Lower leg skin (tissue), 4 donors: ENCODE measurements around the gene WNT6. TPM values are rescaled to one million over a fixed set of nuclear protein-coding genes. Genes with fewer than 3 reads are reported as not detected.
A peak's percentile ranks its signal among the peaks of the same experiment; 100 is the strongest.

Experiments used
- DNase-seq, 2 donors: peaks; one replicate each; pipeline ENCODE4 v3.0.0-alpha.2; 2019; ENCODE audit warnings: low spot score in 2 of 2
- H3K4me3 ChIP-seq: fragments of 200-600 bp; sonication (generic); 2 replicates; pipeline ENCODE4 v1.5.1; 2017; ENCODE audit warnings: mild to moderate bottlenecking, low read depth; ENCODE audit not compliant: poor library complexity, severe bottlenecking
- POLR2A ChIP-seq, 2 donors: fragments of 450-650 bp; IDR thresholded peaks; one replicate each; pipeline ENCODE4 v1.6.1; 2016 to 2017; ENCODE audit warnings: antibody characterized with exemption in 2 of 2, mild to moderate bottlenecking in 1 of 2, moderate library complexity in 1 of 2
- WGBS, 2 donors: methylation state at CpG; one replicate each; pipeline ENCODE4 v1.1.5; 2018; 5-methylcytosine and 5-hydroxymethylcytosine counted together
- intact Hi-C: fragments of 100-400 bp; cut with DNase I; formaldehyde crosslinking; loops from one replicate; pipeline ENCODE4 v1.15.0; 2023; ENCODE audit warnings: low total_unique reads
- total RNA-seq, 4 donors: library from RNA; depleted of rRNA; stranded (reverse); fragments of >200 nt; gene quantifications; one replicate each; pipeline ENCODE4 v1.1.0, GENCODE V29; 2016
- TF ChIP-seq, protein P1 (sequence below), 3 donors: fragments of 450-650 bp; IDR thresholded peaks; one replicate each; pipeline ENCODE4 v1.5.1; 2016; ENCODE audit warnings: antibody characterized with exemption in 3 of 3, mild to moderate bottlenecking in 3 of 3, moderate library complexity in 2 of 3

The WNT6 gene
- total RNA-seq, 4 donors from 2014 or later, result 1.3 to 5.5 (median 3.7) TPM

DNA sequence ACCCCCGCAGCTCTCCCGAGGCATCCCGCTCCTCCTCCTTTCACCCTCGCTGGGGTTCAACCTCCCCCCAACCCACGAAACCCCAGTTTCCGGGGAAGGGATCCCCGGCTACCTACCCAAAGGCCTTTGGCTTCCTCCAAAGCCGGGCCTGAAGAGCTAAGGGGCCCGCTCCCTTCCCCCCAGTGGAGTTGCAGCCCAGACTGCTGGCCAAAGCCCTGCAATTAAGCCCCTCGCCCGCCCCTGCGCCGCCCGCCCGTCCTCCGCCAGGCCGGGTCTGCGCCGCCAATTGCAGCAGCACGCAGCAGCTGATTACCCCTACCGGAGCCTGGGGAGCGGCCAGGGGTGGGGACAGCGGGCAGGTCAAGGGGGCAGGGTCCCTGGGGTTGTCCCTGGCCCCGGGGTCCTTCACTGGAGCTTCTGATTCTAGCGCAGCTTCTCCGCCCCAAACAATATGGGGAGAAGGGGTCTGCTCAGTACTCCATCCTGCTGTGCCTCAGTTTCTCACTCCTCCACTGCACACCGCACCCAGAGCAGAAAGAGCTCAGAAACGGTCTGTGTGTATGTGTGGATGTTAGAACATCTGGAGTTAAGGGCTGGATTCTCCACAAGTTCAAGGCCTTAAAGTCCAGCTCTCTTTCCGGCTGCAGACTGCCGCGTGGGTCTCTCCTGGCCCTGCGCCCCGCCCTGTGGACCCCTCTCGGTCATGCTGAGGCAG lies 37.9 kb downstream of the WNT6 start:
- no peak for TF ChIP-seq POLR2A (IDR thresholded peaks at IDR 0.05)
- TF ChIP-seq, protein P1, sequence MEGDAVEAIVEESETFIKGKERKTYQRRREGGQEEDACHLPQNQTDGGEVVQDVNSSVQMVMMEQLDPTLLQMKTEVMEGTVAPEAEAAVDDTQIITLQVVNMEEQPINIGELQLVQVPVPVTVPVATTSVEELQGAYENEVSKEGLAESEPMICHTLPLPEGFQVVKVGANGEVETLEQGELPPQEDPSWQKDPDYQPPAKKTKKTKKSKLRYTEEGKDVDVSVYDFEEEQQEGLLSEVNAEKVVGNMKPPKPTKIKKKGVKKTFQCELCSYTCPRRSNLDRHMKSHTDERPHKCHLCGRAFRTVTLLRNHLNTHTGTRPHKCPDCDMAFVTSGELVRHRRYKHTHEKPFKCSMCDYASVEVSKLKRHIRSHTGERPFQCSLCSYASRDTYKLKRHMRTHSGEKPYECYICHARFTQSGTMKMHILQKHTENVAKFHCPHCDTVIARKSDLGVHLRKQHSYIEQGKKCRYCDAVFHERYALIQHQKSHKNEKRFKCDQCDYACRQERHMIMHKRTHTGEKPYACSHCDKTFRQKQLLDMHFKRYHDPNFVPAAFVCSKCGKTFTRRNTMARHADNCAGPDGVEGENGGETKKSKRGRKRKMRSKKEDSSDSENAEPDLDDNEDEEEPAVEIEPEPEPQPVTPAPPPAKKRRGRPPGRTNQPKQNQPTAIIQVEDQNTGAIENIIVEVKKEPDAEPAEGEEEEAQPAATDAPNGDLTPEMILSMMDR (IDR thresholded peaks at IDR 0.05), result no peak
- peak in 1 of 2 donors; percentile 83 for DNase-seq
- H3K4me3 ChIP-seq, result no peak overlapping the region
- intact Hi-C loops, result no loop called here
- 9 to 15% methylated on average over 21 to 23 of the region's 34 CpGs for WGBS, 2 donors

DNA sequence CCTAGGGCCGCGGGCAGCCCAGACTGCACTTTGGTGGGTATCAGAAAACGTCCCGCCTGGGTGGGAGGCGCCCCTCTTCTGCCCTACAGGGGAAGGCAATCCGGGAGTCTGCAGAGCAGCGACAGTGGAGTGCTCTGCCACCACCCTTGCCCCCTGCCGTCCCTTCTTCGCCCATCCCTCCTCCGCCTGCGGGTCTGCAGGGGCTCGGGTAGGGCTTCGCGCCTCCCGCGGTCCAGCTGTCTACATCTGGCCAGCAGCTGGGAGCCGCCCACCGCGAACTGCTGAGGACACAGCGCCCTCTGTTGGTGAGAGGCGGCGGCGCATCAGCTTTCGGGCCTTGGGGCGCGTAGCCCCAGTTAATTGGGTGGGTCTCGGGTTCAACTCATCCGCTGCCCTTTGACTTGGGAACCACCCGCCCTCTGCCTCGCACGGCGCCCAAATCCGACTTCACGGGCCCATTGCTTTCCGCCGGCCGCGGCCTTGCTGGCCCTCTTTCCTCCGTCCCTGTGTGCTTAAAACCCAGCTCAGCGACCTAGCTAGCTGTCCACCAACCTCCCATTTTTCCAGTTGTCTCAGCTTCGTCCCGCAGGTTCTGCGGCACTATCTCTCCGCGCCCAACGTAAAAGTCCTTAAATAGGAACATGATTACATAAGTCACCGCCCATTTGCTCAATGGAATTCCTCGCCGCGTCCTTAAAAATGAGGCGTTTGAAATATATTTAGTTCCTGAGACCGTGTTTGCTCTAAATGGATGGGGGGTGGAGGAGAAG lies 38.7 kb downstream of the WNT6 start:
- WGBS, 2 donors, result 6 to 8% methylated on average over 33 to 38 of the region's 52 CpGs
- TF ChIP-seq, protein P1 (IDR thresholded peaks at IDR 0.05), result peak in 1 of 3 donors; percentile 87
- no peak for TF ChIP-seq POLR2A (IDR thresholded peaks at IDR 0.05)
- DNase-seq, result peak in 1 of 2 donors; percentile 96
- no peak overlapping the region for H3K4me3 ChIP-seq
- intact Hi-C loops, result no loop called here

DNA sequence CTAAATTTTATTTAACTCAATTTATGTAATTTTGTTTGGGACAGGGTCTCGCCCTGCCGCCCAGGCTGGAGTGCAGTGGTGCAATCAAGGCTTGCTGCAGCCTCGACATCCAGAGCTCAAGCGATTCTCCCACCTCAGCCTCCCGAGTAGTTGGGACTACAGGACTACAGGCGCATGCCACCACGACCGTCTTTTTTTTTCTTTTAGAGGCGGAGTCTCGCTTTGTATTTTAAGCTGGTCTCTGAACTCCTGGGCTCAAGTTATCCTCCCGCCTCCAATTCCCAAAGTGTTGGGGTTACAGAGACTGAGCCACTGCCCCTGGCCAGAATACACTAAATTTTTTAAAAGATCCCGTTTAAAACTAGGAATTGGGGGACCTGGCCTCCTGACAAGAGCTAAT lies 39.5 kb downstream of the WNT6 start:
- intact Hi-C loops, result no loop called here
- WGBS, 2 donors, result 53 to 68% methylated on average over 12 of the region's 12 CpGs
- H3K4me3 ChIP-seq, result no peak overlapping the region
- no peak for DNase-seq
- no peak for TF ChIP-seq POLR2A (IDR thresholded peaks at IDR 0.05)
- TF ChIP-seq, protein P1 (IDR thresholded peaks at IDR 0.05), result no peak

DNA sequence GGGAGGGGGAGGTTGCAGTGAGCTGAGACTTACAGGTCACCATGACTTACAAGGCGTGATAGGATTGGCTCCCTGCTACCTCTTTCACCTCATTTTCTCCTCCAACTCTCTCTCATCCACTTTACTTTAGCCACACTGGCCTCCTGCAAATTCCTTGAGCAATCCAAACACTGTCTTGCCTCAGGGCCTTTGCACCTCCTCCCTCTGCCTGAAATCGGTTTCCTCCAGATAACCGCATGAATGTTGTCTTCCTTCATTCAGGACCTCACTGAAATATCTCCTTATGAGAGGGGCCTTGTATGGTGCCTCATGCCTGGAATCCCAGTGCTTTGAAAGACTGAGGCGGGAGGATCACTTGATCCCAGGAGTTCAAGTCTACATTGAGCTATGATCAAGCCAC lies 42.8 kb downstream of the WNT6 start:
- 88 to 89% methylated on average over 4 of the region's 4 CpGs for WGBS, 2 donors
- no peak for DNase-seq
- H3K4me3 ChIP-seq, result no peak overlapping the region
- intact Hi-C loops, result no loop called here
- TF ChIP-seq, protein P1 (IDR thresholded peaks at IDR 0.05), result no peak
- TF ChIP-seq POLR2A (IDR thresholded peaks at IDR 0.05), result no peak

DNA sequence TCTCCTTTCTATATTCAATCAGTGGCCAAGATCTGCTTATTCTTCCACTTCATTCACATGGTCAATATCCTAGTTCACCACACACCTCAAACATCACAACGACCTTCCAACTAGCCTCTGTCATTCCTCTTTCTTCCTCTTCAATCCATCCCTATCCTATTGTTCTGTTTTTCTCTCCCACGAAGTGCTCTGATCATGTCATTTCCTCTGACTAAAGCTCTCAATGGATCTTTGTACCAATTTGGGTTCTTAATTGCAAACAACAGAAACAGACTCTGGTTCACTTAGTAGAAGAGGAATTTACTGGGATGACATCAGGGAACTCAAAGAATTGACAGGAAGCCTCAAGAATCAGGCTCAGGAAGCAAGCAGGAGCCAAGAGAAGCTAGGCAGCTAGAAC lies 44.6 kb downstream of the WNT6 start:
- TF ChIP-seq, protein P1 (IDR thresholded peaks at IDR 0.05), result no peak
- TF ChIP-seq POLR2A (IDR thresholded peaks at IDR 0.05), result no peak
- no peak for DNase-seq
- H3K4me3 ChIP-seq, result no peak overlapping the region
- 38 to 42% methylated on average over 2 of the region's 2 CpGs for WGBS, 2 donors
- intact Hi-C loops, result no loop called here
